Measurements from ENCODE around the gene CABLES2. TPM values are rescaled to one million over a fixed set of nuclear protein-coding genes. Genes with fewer than 3 reads are reported as not detected.

The CABLES2 gene
- total RNA-seq, 2 experiments from 2014 or later: 13.2 to 13.7 TPM

GRCh38 chr20:62390317-62391164, 16.5 kb downstream of the CABLES2 start:
- no peaks in the 10 kb centered on the region for H3K9me3 Mint-ChIP-seq
- H3K4me3 Mint-ChIP-seq: no peak overlapping the region
- no peak overlapping the region for H3K27ac Mint-ChIP-seq
- no peaks in the 10 kb centered on the region for H3K27me3 Mint-ChIP-seq
- CTCF ChIA-PET: interaction anchor here (1.1 kb wide), 1 partner anchor 8 kb away, joined by 3 read pairs; no protein-coding TSS in a partner anchor
- peaks cover 32% of the 10 kb centered on the region for H3K4me1 Mint-ChIP-seq
- no peak for DNase-seq
- H3K36me3 Mint-ChIP-seq (ENCODE audit: low read depth): peaks cover 48% of the 10 kb centered on the region
- POLR2A ChIA-PET: no interaction called here

- Mint-ChIP-seq H3K9me3 (no peaks in the 10 kb centered on the region), H3K4me1 (peaks cover 39% of the 10 kb centered on the region), H3K27ac (no peak overlapping the region), H3K27me3 (no peaks in the 10 kb centered on the region), H3K36me3 (ENCODE audit: low read depth) (peaks cover 48% of the 10 kb centered on the region), H3K4me3 (no peak overlapping the region)
- CTCF ChIA-PET: no interaction called here
- DNase-seq: no peak
- POLR2A ChIA-PET: interaction anchor here (0.9 to 1.6 kb wide), 2 partner anchors 10 to 18 kb away, joined by 3 to 5 read pairs; no protein-coding TSS in a partner anchor
Observed at GRCh38 chr20:62389601-62390087, 17.4 kb downstream of the CABLES2 start.

DNA sequence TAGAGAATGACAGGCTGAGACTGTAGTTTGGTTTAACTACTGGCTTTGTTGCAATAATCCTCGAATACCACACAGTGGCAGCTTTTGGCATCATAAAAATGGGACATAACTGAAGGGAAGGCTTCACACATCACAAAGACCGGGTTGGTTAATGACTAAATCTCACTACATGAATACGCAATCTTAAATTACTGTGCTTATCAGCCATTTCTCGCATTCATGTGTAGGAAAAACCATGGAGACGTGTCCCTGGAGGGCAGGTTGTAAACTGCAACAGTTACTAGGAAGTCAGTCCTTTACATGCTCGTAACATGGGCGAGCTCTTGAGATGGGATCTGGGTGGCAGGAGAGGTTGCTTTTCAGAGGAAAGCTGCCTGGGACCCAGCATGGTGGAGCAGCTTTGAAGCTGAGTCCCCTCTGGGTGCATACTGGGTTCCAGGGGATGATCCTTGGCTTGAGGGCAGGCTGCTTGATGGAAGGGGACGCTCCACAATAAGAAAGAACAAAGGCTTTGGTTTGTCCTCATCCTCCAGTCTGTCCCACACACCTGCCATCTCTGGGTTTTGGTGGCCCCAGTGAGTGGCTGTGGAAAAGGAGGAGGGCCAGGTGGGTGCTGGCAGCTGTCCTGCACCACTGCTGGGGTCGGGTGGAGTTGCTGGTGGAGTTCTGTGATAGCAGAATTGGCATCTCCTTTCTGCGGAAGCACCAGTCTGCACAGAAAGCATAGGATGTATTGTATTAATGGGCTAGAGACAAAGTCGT, 18.1 kb downstream of the CABLES2 start:
- H3K4me3 Mint-ChIP-seq: peak overlapping the region; percentile 93
- peaks cover 44% of the 10 kb centered on the region for H3K4me1 Mint-ChIP-seq
- no peak for DNase-seq
- H3K36me3 Mint-ChIP-seq (ENCODE audit: low read depth): peaks cover 50% of the 10 kb centered on the region
- H3K27ac Mint-ChIP-seq: peak overlapping the region; percentile 61
- H3K27me3 Mint-ChIP-seq: no peaks in the 10 kb centered on the region
- CTCF ChIA-PET: no interaction called here
- H3K9me3 Mint-ChIP-seq: no peaks in the 10 kb centered on the region
- POLR2A ChIA-PET: interaction anchor here (0.9 to 1.6 kb wide), 2 partner anchors 11 to 19 kb away, joined by 3 to 5 read pairs; no protein-coding TSS in a partner anchor

GRCh38 chr20:62387933-62388635, 19.0 kb downstream of the CABLES2 start:
- ChIA-PET POLR2A (interaction anchor here (0.7 to 1.6 kb wide), 5 partner anchors 12 to 322 kb away, joined by 3 to 5 read pairs (median 3); partner anchors contain the start of gene TAF4), CTCF (no interaction called here)
- Mint-ChIP-seq H3K27ac (peak overlapping the region; percentile 88), H3K4me3 (peak overlapping the region; percentile 93), H3K36me3 (ENCODE audit: low read depth) (peaks cover 50% of the 10 kb centered on the region), H3K9me3 (no peaks in the 10 kb centered on the region), H3K4me1 (peaks cover 48% of the 10 kb centered on the region), H3K27me3 (no peaks in the 10 kb centered on the region)
- DNase-seq: no peak

DNA sequence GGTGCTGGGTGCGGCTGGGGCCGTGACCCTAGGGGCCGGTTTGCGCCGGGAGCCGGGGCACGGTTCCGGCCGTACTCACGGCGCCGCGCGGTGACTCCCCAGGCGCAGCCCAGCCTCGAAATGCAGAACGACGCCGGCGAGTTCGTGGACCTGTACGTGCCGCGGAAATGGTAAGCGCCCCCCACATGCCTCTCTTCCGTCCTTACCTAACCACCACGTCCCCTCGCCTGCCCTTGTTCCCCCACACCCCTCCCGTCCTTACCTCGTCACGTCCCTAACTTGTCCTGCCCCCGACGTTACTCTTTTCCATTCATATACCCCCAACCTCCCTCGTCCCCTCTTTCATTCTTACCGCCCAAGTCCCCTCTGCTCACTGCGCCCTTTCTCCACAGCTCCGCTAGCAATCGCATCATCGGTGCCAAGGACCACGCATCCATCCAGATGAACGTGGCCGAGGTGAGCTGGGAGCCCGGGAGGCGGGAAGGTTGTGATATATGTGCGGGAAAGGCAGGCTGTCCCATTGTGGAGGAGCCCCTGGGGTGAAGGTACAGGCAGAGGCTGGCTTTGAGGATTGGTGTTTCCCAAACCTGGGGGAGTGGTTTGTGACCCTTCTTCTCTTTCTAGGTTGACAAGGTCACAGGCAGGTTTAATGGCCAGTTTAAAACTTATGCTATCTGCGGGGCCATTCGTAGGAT, 19.7 kb downstream of the CABLES2 start:
- peaks cover 53% of the 10 kb centered on the region for H3K4me1 Mint-ChIP-seq
- ChIA-PET POLR2A (interaction anchor here (0.7 to 2.2 kb wide), 11 partner anchors 13 to 409 kb away, joined by 3 to 13 read pairs (median 3); partner anchors contain the start of genes ADRM1, MRGBP and TAF4), CTCF (interaction anchor here (0.5 to 1.2 kb wide), 4 partner anchors 22 to 229 kb away, joined by 3 to 5 read pairs (median 4); no protein-coding TSS in a partner anchor)

GRCh38 chr20:62386383-62387218, 20.5 kb downstream of the CABLES2 start, which contains the start of gene RPS21:
TSS of gene RPS21 (plus strand) at chr20:62387103. CDS start at chr20:62387339, 236 bp downstream.
- Mint-ChIP-seq H3K27ac (peak within 1 kb of the TSS; percentile 88), H3K36me3 (ENCODE audit: low read depth) (peaks cover 56% of the 10 kb centered on the region), H3K4me3 (peak within 1 kb of the TSS; percentile 93), H3K9me3 (peaks cover 4% of the 10 kb centered on the region), H3K27me3 (no peaks in the 10 kb centered on the region), H3K4me1 (peaks cover 57% of the 10 kb centered on the region)
- ChIA-PET POLR2A (interaction anchor here (0.6 to 2.2 kb wide), 14 partner anchors 14 to 540 kb away, joined by 3 to 13 read pairs (median 3); partner anchors contain the start of genes ADRM1, CABLES2, MRGBP and TAF4), CTCF (interaction anchor here (0.5 to 1.6 kb wide), 5 partner anchors 23 to 230 kb away, joined by 3 to 7 read pairs (median 4); partner anchors contain the start of gene ADRM1)
- DNase-seq: peak; percentile 94

More for the DNA sequence above, 19.7 kb downstream of the CABLES2 start:
- Mint-ChIP-seq H3K9me3 (no peaks in the 10 kb centered on the region), H3K4me3 (peak overlapping the region; percentile 93), H3K36me3 (ENCODE audit: low read depth) (peaks cover 50% of the 10 kb centered on the region), H3K27me3 (no peaks in the 10 kb centered on the region), H3K27ac (peak overlapping the region; percentile 88)
- DNase-seq: no peak

- peaks cover 4% of the 10 kb centered on the region for H3K9me3 Mint-ChIP-seq
- H3K27ac Mint-ChIP-seq: no peak overlapping the region
- H3K4me1 Mint-ChIP-seq: peaks cover 35% of the 10 kb centered on the region
- ChIA-PET POLR2A (interaction anchor here (1.1 to 1.2 kb wide), 2 partner anchors 81 to 264 kb away, joined by 3 to 5 read pairs; no protein-coding TSS in a partner anchor), CTCF (interaction anchor here (0.6 to 2.5 kb wide), 9 partner anchors 9 to 261 kb away, joined by 3 to 21 read pairs (median 5); partner anchors contain the start of genes LAMA5 and LSM14B)
- DNase-seq: peak; percentile 80
- H3K36me3 Mint-ChIP-seq (ENCODE audit: low read depth): peaks cover 23% of the 10 kb centered on the region
- H3K4me3 Mint-ChIP-seq: no peak overlapping the region
- H3K27me3 Mint-ChIP-seq: no peaks in the 10 kb centered on the region
Observed at GRCh38 chr20:62382306-62383198, 24.5 kb downstream of the CABLES2 start.

GRCh38 chr20:62381842-62382241, 25.2 kb downstream of the CABLES2 start:
- Mint-ChIP-seq H3K4me3 (no peak overlapping the region), H3K27ac (no peak overlapping the region), H3K27me3 (no peaks in the 10 kb centered on the region), H3K9me3 (peaks cover 4% of the 10 kb centered on the region), H3K4me1 (peaks cover 33% of the 10 kb centered on the region), H3K36me3 (ENCODE audit: low read depth) (peaks cover 19% of the 10 kb centered on the region)
- POLR2A ChIA-PET: no interaction called here
- CTCF ChIA-PET: interaction anchor here (0.9 to 2.5 kb wide), 4 partner anchors 14 to 260 kb away, joined by 3 to 21 read pairs (median 8); partner anchors contain the start of genes LAMA5 and LSM14B
- no peak for DNase-seq

GRCh38 chr20:62381202-62381797, 25.8 kb downstream of the CABLES2 start:
- Mint-ChIP-seq H3K36me3 (ENCODE audit: low read depth) (peaks cover 16% of the 10 kb centered on the region), H3K9me3 (peaks cover 4% of the 10 kb centered on the region), H3K4me1 (peaks cover 33% of the 10 kb centered on the region), H3K4me3 (no peak overlapping the region), H3K27me3 (no peaks in the 10 kb centered on the region), H3K27ac (no peak overlapping the region)
- CTCF ChIA-PET: no interaction called here
- POLR2A ChIA-PET: no interaction called here
- no peak for DNase-seq

DNA sequence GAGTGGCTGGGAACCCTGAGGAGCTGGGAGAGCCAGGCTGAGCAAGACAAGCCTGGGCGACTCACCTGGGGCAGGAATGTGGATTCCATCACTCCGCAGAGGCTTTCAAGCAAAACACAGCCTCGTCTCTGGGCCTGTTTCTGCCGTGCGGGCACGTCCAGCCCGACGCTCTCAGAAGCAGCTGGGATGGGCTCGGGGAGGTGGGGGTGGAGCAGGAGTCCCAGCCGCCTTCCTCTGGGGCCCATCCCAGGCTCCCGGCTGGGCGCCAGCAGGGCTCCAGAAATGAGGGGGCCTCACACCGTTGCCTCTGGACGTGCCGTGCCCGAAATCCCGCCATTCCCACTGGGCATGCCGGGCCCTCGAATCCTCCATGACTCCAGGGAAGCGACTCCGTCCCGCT, 28.9 kb downstream of the CABLES2 start:
- H3K27ac Mint-ChIP-seq: no peak overlapping the region
- ChIA-PET POLR2A (no interaction called here), CTCF (no interaction called here)
- DNase-seq: no peak
- peaks cover 11% of the 10 kb centered on the region for H3K36me3 Mint-ChIP-seq (ENCODE audit: low read depth)
- H3K4me1 Mint-ChIP-seq: peaks cover 9% of the 10 kb centered on the region
- peaks cover 4% of the 10 kb centered on the region for H3K9me3 Mint-ChIP-seq
- no peaks in the 10 kb centered on the region for H3K27me3 Mint-ChIP-seq
- H3K4me3 Mint-ChIP-seq: no peak overlapping the region

Data from activated CD4-positive, alpha-beta memory T cell treated with anti-CD3 and anti-CD28 coated beads, Interleukin-2, amount 10 ng/mL, durations not matched to agents 7 days and 5 days (primary cell).